HepG2 (cell line): ENCODE results near the gene PPP1R9A.

ENCODE experiments used
- ATF1 ChIP-seq: IDR thresholded peaks from 2 replicates; pipeline ENCODE4 v1.6.1; 2016; ENCODE audit warnings: mild to moderate bottlenecking, control low read depth
- HNRNPH1 ChIP-seq: fragments of 200-400 bp; formaldehyde crosslinking; optimal IDR thresholded peaks from 2 replicates; pipeline ENCODE3; 2017; ENCODE audit warnings: mild to moderate bottlenecking, low read depth, low read length
- NCOR1 ChIP-seq: fragments of 200-600 bp; sonication (generic); IDR thresholded peaks from 2 replicates; pipeline ENCODE4 v1.7.0; 2017; ENCODE audit warnings: antibody characterized with exemption, low read length, borderline replicate concordance
- POGZ ChIP-seq: sonication (generic); formaldehyde crosslinking; IDR thresholded peaks from 2 replicates; pipeline ENCODE4 v1.4.0; 2020; ENCODE audit warnings: mild to moderate bottlenecking, missing genetic modification reagents
- TF ChIP-seq, protein P1 (sequence below): sonication (generic); formaldehyde crosslinking; conservative IDR thresholded peaks from 2 replicates; pipeline ENCODE4 v1.4.0; 2020; ENCODE audit warnings: missing genetic modification reagents

DNA sequence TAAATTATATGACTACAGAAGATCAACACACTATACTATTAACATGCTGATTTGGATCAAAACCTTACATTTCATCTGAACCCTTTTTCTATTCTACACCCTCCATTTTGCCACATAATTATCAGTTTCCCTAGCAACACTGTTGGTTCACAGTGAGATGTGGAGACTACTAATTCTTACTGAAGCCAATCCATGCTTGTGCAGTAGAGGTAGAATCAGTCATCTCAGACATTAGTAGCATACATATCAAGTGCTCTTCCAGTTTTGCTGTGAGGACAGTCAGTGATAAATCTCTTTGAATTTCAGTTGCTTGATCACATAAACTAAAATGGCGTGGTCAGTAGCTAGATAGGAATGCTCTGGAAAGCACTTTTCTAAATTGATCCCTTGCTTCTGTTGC, 346.6 kb downstream of the PPP1R9A start:
- TF ChIP-seq, protein P1, sequence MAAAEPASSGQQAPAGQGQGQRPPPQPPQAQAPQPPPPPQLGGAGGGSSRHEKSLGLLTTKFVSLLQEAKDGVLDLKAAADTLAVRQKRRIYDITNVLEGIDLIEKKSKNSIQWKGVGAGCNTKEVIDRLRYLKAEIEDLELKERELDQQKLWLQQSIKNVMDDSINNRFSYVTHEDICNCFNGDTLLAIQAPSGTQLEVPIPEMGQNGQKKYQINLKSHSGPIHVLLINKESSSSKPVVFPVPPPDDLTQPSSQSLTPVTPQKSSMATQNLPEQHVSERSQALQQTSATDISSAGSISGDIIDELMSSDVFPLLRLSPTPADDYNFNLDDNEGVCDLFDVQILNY (CRISPR knock-in tag) = no peak
- TF ChIP-seq ATF1 (CRISPR knock-in tag) (no peak), POGZ (CRISPR knock-in tag) (no peak), HNRNPH1 (no peak), NCOR1 (no peak)
